Fibroblast of lung (primary cell): ENCODE data around the gene TTC22. TPM values are rescaled to one million over a fixed set of nuclear protein-coding genes. Genes with fewer than 3 reads are reported as not detected.

ENCODE experiments used
- DNase-seq, 2 donors: peaks; one replicate each; pipeline versions ENCODE4 v3.0.0 to v3.0.0-alpha.2; 2010; ENCODE audit warnings: low read depth in 2 of 2
- H2AFZ ChIP-seq: 2 replicates; pipeline ENCODE4 v1.5.1; 2012; ENCODE audit warnings: low read length, control low read depth, inconsistent platforms
- H3K27ac ChIP-seq: 2 replicates; pipeline ENCODE4 v1.5.1; 2011; ENCODE audit warnings: low read length, control low read depth; ENCODE audit not compliant: insufficient read depth
- H3K27me3 ChIP-seq: 2 replicates; pipeline ENCODE4 v1.5.1; 2011; ENCODE audit warnings: mild to moderate bottlenecking, low read length; ENCODE audit not compliant: control insufficient read depth, insufficient read depth
- H3K36me3 ChIP-seq: 2 replicates; pipeline ENCODE4 v1.5.1; 2011; ENCODE audit warnings: low read length; ENCODE audit not compliant: control insufficient read depth, insufficient read depth
- H3K4me1 ChIP-seq: 2 replicates; pipeline ENCODE4 v1.5.1; 2011; ENCODE audit warnings: low read length; ENCODE audit not compliant: control insufficient read depth, insufficient read depth; ENCODE audit errors: extremely low read depth
- H3K4me2 ChIP-seq: 2 replicates; pipeline ENCODE4 v1.5.1; 2011; ENCODE audit warnings: low read length, control low read depth; ENCODE audit not compliant: insufficient read depth; ENCODE audit errors: extremely low read depth
- H3K4me3 ChIP-seq, 4 experiments: fragments of 200-600 bp in 1 of 4; sonication (generic) in 1 of 4; replicated peaks in 1 of 4; 2 replicates each; pipeline ENCODE4 v1.5.1; 2011 to 2016; ENCODE audit warnings: low read length in 4 of 4, low read depth in 3 of 4, mild to moderate bottlenecking in 3 of 4, control low read depth in 2 of 4, inconsistent platforms in 1 of 4, mixed read lengths in 1 of 4; ENCODE audit not compliant: insufficient read depth in 1 of 4; ENCODE audit errors: control extremely low read depth in 1 of 4
- H3K79me2 ChIP-seq: 2 replicates; pipeline ENCODE4 v1.5.1; 2012; ENCODE audit warnings: mild to moderate bottlenecking, low read length, inconsistent platforms; ENCODE audit not compliant: control insufficient read depth, insufficient read depth
- H3K9ac ChIP-seq: 2 replicates; pipeline ENCODE4 v1.5.1; 2011; ENCODE audit warnings: mild to moderate bottlenecking, low read length, control low read depth; ENCODE audit not compliant: insufficient read depth
- H3K9me3 ChIP-seq: 2 replicates; pipeline ENCODE4 v1.5.1; 2012; ENCODE audit warnings: low read depth, low read length; ENCODE audit not compliant: control insufficient read depth, insufficient read depth
- H4K20me1 ChIP-seq: 2 replicates; pipeline ENCODE4 v1.5.1; 2011; ENCODE audit warnings: low read length; ENCODE audit not compliant: control insufficient read depth, insufficient read depth; ENCODE audit errors: extremely low read depth
- CTCF ChIP-seq, 2 donors: IDR thresholded peaks in 1 of 2; conservative IDR thresholded peaks in 1 of 2; 1 replicate in 1 of 2; 2 replicates in 1 of 2; pipeline ENCODE4 v1.5.1; 2011 to 2012; ENCODE audit warnings: low read length in 2 of 2, control low read depth in 1 of 2, inconsistent platforms in 1 of 2, low read depth in 1 of 2, mild to moderate bottlenecking in 1 of 2
- EZH2 ChIP-seq: IDR thresholded peaks from 2 replicates; pipeline ENCODE4 v1.5.1; 2012; ENCODE audit warnings: low read length, control low read depth, mild to moderate bottlenecking; ENCODE audit errors: missing control alignments
- polyA plus RNA-seq, 2 donors: library from polyadenylated mRNA; depleted of rRNA in 1 of 2; stranded (reverse) in 1 of 2; unstranded in 1 of 2; fragments of >200 nt; gene quantifications; 2 replicates each; pipeline ENCODE4 v1.2.1, GENCODE V29; 2011 to 2012; ENCODE audit warnings: missing spikeins in 1 of 2
- total RNA-seq: library from RNA; depleted of rRNA; stranded (reverse); fragments of >200 nt; gene quantifications from 2 replicates; pipeline ENCODE4 v1.2.1, GENCODE V29; 2014

Gene TTC22
- total and polyA plus RNA-seq, 2 donors (not counting 1 experiment from before 2014, with no cell fraction given) = not detected

- no peak overlapping the region for H3K27ac ChIP-seq
- DNase-seq = no peak
- H3K4me2 ChIP-seq = no peak overlapping the region
- no peaks in the 10 kb centered on the region for H3K9me3 ChIP-seq
- no peaks in the 10 kb centered on the region for H3K4me1 ChIP-seq
- no peaks in the 10 kb centered on the region for H3K36me3 ChIP-seq
- H2AFZ ChIP-seq = no peak overlapping the region
- H3K9ac ChIP-seq = no peak overlapping the region
- TF ChIP-seq CTCF (conservative IDR thresholded peaks at IDR 0.05 in 1 of 2, IDR thresholded peaks at IDR 0.05 in 1 of 2; ENCODE audit: low read depth in 1 of 2, low read length in 2 of 2) (no peak), EZH2 (no peak)
- no peaks in the 10 kb centered on the region for H4K20me1 ChIP-seq
- H3K79me2 ChIP-seq = no peaks in the 10 kb centered on the region
- no peak overlapping the region for H3K4me3 ChIP-seq
- H3K27me3 ChIP-seq = peaks cover 4% of the 10 kb centered on the region
Observed at GRCh38 chr1:54814126-54814498, 13.0 kb upstream of the TTC22 start.

GRCh38 chr1:54813485-54814125, 12.5 kb upstream of the TTC22 start:
- H3K9me3 ChIP-seq = no peaks in the 10 kb centered on the region
- no peaks in the 10 kb centered on the region for H4K20me1 ChIP-seq
- H3K9ac ChIP-seq = no peak overlapping the region
- DNase-seq = no peak
- no peak overlapping the region for H3K4me2 ChIP-seq
- H3K4me3 ChIP-seq = no peak overlapping the region
- H3K4me1 ChIP-seq = no peaks in the 10 kb centered on the region
- H3K79me2 ChIP-seq = no peaks in the 10 kb centered on the region
- no peak overlapping the region for H2AFZ ChIP-seq
- TF ChIP-seq EZH2 (no peak), CTCF (conservative IDR thresholded peaks at IDR 0.05 in 1 of 2, IDR thresholded peaks at IDR 0.05 in 1 of 2; ENCODE audit: low read depth in 1 of 2, low read length in 2 of 2) (no peak)
- H3K36me3 ChIP-seq = no peaks in the 10 kb centered on the region
- H3K27ac ChIP-seq = no peak overlapping the region
- peaks cover 4% of the 10 kb centered on the region for H3K27me3 ChIP-seq

GRCh38 chr1:54812801-54813484, 11.8 kb upstream of the TTC22 start:
- Histone ChIP-seq H3K27me3 (peaks cover 4% of the 10 kb centered on the region), H3K9ac (no peak overlapping the region), H4K20me1 (no peaks in the 10 kb centered on the region), H3K79me2 (no peaks in the 10 kb centered on the region), H3K27ac (no peak overlapping the region), H3K9me3 (no peaks in the 10 kb centered on the region), H3K4me3 (no peak overlapping the region), H2AFZ (no peak overlapping the region), H3K4me2 (no peak overlapping the region), H3K36me3 (no peaks in the 10 kb centered on the region), H3K4me1 (no peaks in the 10 kb centered on the region)
- TF ChIP-seq EZH2 (no peak), CTCF (conservative IDR thresholded peaks at IDR 0.05 in 1 of 2, IDR thresholded peaks at IDR 0.05 in 1 of 2; ENCODE audit: low read depth in 1 of 2, low read length in 2 of 2) (no peak)
- no peak for DNase-seq
